Calu3 (cell line): ENCODE measurements around the gene PGLYRP3. TPM values are rescaled to one million over a fixed set of nuclear protein-coding genes. Genes with fewer than 3 reads are reported as not detected.
"Not testable (repeated sequence)": the region's sequence is repeated elsewhere in the genome, so short reads cannot be mapped to it uniquely, and the experiment has no call there.

Experiments
- BruUV-seq: library from RNA; stranded (reverse); fragments of 400-500 nt; replicated peaks from 2 replicates; lab custom pipeline; 2021; lab: Mats Ljungman, UMichigan
- CTCF ChIA-PET: fragments of 300-600 bp; sonication (Branson Sonifier 250); formaldehyde crosslinking; loops from one replicate; lab custom pipeline; 2022; ENCODE audit warnings: antibody characterized with exemption; lab: Charles Lee
- DNase-seq: peaks from one replicate; pipeline ENCODE4 v3.0.0; 2022
- H3K27ac Mint-ChIP-seq: one replicate; pipeline ENCODE4 v1.8.0; 2022; ENCODE audit warnings: mixed read lengths; ENCODE audit not compliant: unreplicated experiment
- H3K27me3 Mint-ChIP-seq: one replicate; pipeline ENCODE4 v1.8.0; 2022; ENCODE audit warnings: mixed read lengths; ENCODE audit not compliant: unreplicated experiment
- H3K36me3 Mint-ChIP-seq: one replicate; pipeline ENCODE4 v1.8.0; 2022; ENCODE audit warnings: mild to moderate bottlenecking, moderate library complexity, mixed read lengths; ENCODE audit not compliant: insufficient read depth, unreplicated experiment
- H3K4me1 Mint-ChIP-seq: one replicate; pipeline ENCODE4 v1.8.0; 2022; ENCODE audit warnings: mild to moderate bottlenecking, low read depth, mixed read lengths; ENCODE audit not compliant: unreplicated experiment
- H3K4me3 Mint-ChIP-seq: one replicate; pipeline ENCODE4 v1.8.0; 2022; ENCODE audit warnings: mild to moderate bottlenecking, low read depth, moderate library complexity, mixed read lengths; ENCODE audit not compliant: unreplicated experiment
- H3K9me3 Mint-ChIP-seq: one replicate; pipeline ENCODE4 v1.8.0; 2022; ENCODE audit warnings: low read depth, mixed read lengths; ENCODE audit not compliant: unreplicated experiment
- CTCF ChIP-seq: fragments of 200-600 bp; IDR thresholded peaks from one replicate; pipeline ENCODE4 v1.8.0; 2022; ENCODE audit warnings: antibody characterized with exemption; ENCODE audit not compliant: unreplicated experiment
- intact Hi-C: fragments of 100-400 bp; cut with micrococcal nuclease; formaldehyde crosslinking; loops from one replicate; pipeline ENCODE4 v1.10.0; 2022; ENCODE audit not compliant: unreplicated experiment
- total RNA-seq: library from RNA; stranded (reverse); gene quantifications from 2 replicates; pipeline ENCODE4 v1.2.3, GENCODE V29; 2022

PGLYRP3 gene
- total RNA-seq, 1 experiment from 2014 or later = not detected

- CTCF ChIA-PET = interaction anchor here (1.4 kb wide), 1 partner anchor 10 kb away, joined by 4 read pairs; no protein-coding TSS in a partner anchor
- intact Hi-C loops = no loop called here
- BruUV-seq = no TSS peak
- Mint-ChIP-seq H3K9me3 (no peaks in the 10 kb centered on the region), H3K27me3 (peaks cover 83% of the 10 kb centered on the region), H3K4me1 (no peaks in the 10 kb centered on the region), H3K4me3 (no peak overlapping the region), H3K27ac (no peak overlapping the region), H3K36me3 (no peaks in the 10 kb centered on the region)
- DNase-seq = no peak
- no peak for TF ChIP-seq CTCF
Measured at GRCh38 chr1:153336650-153337049, 23.9 kb upstream of the PGLYRP3 start.

DNA sequence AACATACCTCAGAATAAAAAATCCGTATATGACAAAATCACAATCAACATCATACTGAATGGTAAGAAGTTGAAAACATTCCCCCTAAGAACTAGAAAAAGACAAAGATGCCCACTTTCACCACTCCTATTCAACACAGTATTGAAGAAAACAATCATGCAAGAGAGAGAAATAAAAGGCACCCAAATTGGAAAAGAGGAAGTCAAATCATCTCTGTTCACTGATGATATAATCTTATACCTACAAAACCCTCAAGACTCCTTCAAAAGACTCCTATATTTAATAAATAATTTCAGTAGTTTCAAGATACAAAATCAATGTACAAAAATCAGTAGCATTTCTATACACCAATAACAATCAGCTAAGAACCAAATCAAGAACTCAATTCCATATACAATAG lies 21.1 kb upstream of the PGLYRP3 start:
- Mint-ChIP-seq H3K4me1 (no peaks in the 10 kb centered on the region), H3K36me3 (no peaks in the 10 kb centered on the region), H3K27ac (no peak overlapping the region), H3K9me3 (no peaks in the 10 kb centered on the region), H3K4me3 (no peak overlapping the region), H3K27me3 (peaks cover 84% of the 10 kb centered on the region)
- TF ChIP-seq CTCF = no peak
- CTCF ChIA-PET = no interaction called here
- BruUV-seq = no TSS peak
- intact Hi-C loops = no loop called here
- DNase-seq = no peak

- CTCF ChIA-PET = interaction anchor here (1.1 kb wide), 1 partner anchor 19 kb away, joined by 3 read pairs; no protein-coding TSS in a partner anchor
- Mint-ChIP-seq H3K36me3 (no peaks in the 10 kb centered on the region), H3K27ac (no peak overlapping the region), H3K4me3 (no peak overlapping the region), H3K4me1 (no peaks in the 10 kb centered on the region), H3K9me3 (peaks cover 2% of the 10 kb centered on the region), H3K27me3 (peaks cover 25% of the 10 kb centered on the region)
- DNase-seq = no peak
- BruUV-seq = no TSS peak
- TF ChIP-seq CTCF = no peak
- intact Hi-C loops = no loop called here
Measured at GRCh38 chr1:153324912-153325311, 12.2 kb upstream of the PGLYRP3 start.

DNA sequence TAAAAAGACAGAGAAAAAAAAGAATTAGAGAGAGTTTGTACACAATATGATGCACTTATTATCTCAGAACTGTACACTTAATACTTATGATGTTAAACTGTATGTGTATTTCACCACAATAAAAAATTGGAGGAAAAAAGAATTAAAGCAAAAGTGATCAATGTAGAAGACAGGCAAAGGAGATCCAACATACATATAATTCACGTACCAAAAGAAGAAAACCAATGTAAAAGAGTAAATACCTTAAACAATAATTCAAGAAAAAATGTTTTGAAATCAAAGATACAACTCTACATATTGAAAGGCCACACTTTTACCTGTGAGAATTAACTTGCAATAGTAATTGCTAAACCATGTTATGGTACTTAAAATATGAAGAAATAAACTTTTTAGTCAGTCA lies 9.8 kb upstream of the PGLYRP3 start:
- H3K4me1 Mint-ChIP-seq = no peaks in the 10 kb centered on the region
- no peak overlapping the region for H3K27ac Mint-ChIP-seq
- peaks cover 42% of the 10 kb centered on the region for H3K27me3 Mint-ChIP-seq
- BruUV-seq = no TSS peak
- no peak for DNase-seq
- no peak overlapping the region for H3K4me3 Mint-ChIP-seq
- TF ChIP-seq CTCF = no peak
- no peaks in the 10 kb centered on the region for H3K36me3 Mint-ChIP-seq
- CTCF ChIA-PET = no interaction called here
- peaks cover 2% of the 10 kb centered on the region for H3K9me3 Mint-ChIP-seq
- intact Hi-C loops = no loop called here

- H3K4me1 Mint-ChIP-seq, H3K4me3 Mint-ChIP-seq, BruUV-seq, H3K9me3 Mint-ChIP-seq, H3K27ac Mint-ChIP-seq, H3K36me3 Mint-ChIP-seq, intact Hi-C loops, CTCF ChIA-PET, DNase-seq: not testable (repeated sequence)
- H3K27me3 Mint-ChIP-seq = peaks cover 70% of the 10 kb centered on the region
Measured at GRCh38 chr1:153318145-153318544, 5.4 kb upstream of the PGLYRP3 start.

GRCh38 chr1:153316013-153316412 lies 3.3 kb upstream of the PGLYRP3 start:
- DNase-seq, H3K27ac Mint-ChIP-seq, CTCF ChIA-PET, intact Hi-C loops, H3K9me3 Mint-ChIP-seq, BruUV-seq, H3K4me1 Mint-ChIP-seq, H3K36me3 Mint-ChIP-seq, H3K4me3 Mint-ChIP-seq: not testable (repeated sequence)
- peaks cover 84% of the 10 kb centered on the region for H3K27me3 Mint-ChIP-seq

DNA sequence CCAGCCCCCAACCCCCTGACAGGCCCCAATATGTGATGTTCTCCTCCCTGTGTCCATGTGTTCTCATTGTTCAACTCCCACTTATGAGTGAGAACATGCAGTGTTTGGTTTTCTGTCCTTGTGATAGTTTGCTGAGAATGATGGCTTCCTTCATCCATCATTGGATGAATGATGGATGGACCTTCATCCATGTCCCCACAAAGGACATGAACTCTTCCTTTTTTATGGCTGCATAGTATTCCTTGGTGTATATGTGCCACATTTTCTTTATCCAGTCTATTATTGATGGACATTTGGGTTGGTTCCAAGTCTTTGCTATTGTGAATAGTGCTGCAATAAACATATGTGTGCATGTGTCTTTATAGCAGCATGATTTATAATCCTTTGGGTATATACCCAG lies 1.6 kb upstream of the PGLYRP3 start:
- BruUV-seq, DNase-seq, CTCF ChIA-PET, H3K4me3 Mint-ChIP-seq, H3K4me1 Mint-ChIP-seq, intact Hi-C loops, H3K36me3 Mint-ChIP-seq, H3K27ac Mint-ChIP-seq, H3K9me3 Mint-ChIP-seq: not testable (repeated sequence)
- peaks cover 76% of the 10 kb centered on the region for H3K27me3 Mint-ChIP-seq
